Sigmoid colon (tissue), 7 donors: Measurements from ENCODE around the gene RIMS1. TPM values are rescaled to one million over a fixed set of nuclear protein-coding genes. Genes with fewer than 3 reads are reported as not detected.

Source experiments
- DNase-seq: peaks from one replicate; pipeline ENCODE4 v3.0.0-alpha.2; 2019
- H3K27ac ChIP-seq, 4 donors: fragments of 200-600 bp; sonication (generic); one replicate each; pipeline ENCODE4 v1.5.1; 2016 to 2019; ENCODE audit warnings: mild to moderate bottlenecking in 1 of 4
- H3K27me3 ChIP-seq, 3 donors: fragments of 200-600 bp; sonication (generic); one replicate each; pipeline ENCODE4 v1.5.1; 2019; ENCODE audit warnings: mild to moderate bottlenecking in 1 of 3
- H3K36me3 ChIP-seq, 4 donors: fragments of 200-600 bp; sonication (generic); one replicate each; pipeline ENCODE4 v1.5.1; 2016 to 2019
- H3K4me1 ChIP-seq, 4 donors: fragments of 200-600 bp; sonication (generic); one replicate each; pipeline ENCODE4 v1.5.1; 2017 to 2019
- H3K4me3 ChIP-seq, 4 donors: fragments of 200-600 bp; sonication (generic); one replicate each; pipeline ENCODE4 v1.5.1; 2017 to 2019; ENCODE audit warnings: mild to moderate bottlenecking in 2 of 4, moderate library complexity in 1 of 4
- H3K9me3 ChIP-seq, 4 donors: fragments of 200-600 bp in 3 of 4; sonication (generic) in 3 of 4; one replicate each; pipeline versions ENCODE4 v1.5.1 to v1.6.1; 2013 to 2019
- EP300 ChIP-seq, 4 donors: sonication (generic); formaldehyde crosslinking; IDR thresholded peaks; one replicate each; pipeline ENCODE4 v1.6.1; 2017; ENCODE audit warnings: antibody characterized with exemption in 4 of 4
- POLR2A ChIP-seq, 2 donors: fragments of 450-650 bp; IDR thresholded peaks; one replicate each; pipeline ENCODE4 v1.6.1; 2016; ENCODE audit warnings: antibody characterized with exemption in 2 of 2, mild to moderate bottlenecking in 2 of 2, moderate library complexity in 2 of 2
- POLR2AphosphoS5 ChIP-seq, 4 donors: sonication (generic); formaldehyde crosslinking; IDR thresholded peaks; one replicate each; pipeline ENCODE4 v1.6.1; 2017; ENCODE audit warnings: antibody characterized with exemption in 4 of 4
- WGBS, 2 donors: extraction: QIAGEN DNeasy Blood & Tissue Kit; methylation state at CpG; one replicate each; pipeline ENCODE4 v1.1.7; 2013; 5-methylcytosine and 5-hydroxymethylcytosine counted together
- intact Hi-C: fragments of 100-400 bp; cut with DNase I; formaldehyde crosslinking; loops from one replicate; pipeline ENCODE4 v1.15.1; 2023
- polyA plus RNA-seq, 3 donors: library from polyadenylated mRNA; stranded (reverse); fragments of 200-250 nt; gene quantifications; one replicate each; pipeline ENCODE4 v1.2.3, GENCODE V29; 2013
- total RNA-seq, 4 donors: library from RNA; depleted of rRNA; stranded (reverse); fragments of >200 nt; gene quantifications; one replicate each; pipeline ENCODE4 v1.1.0, GENCODE V29; 2016
- TF ChIP-seq, protein P1 (sequence below), 4 experiments: fragments of 450-650 bp in 3 of 4; fragments of 200-600 bp in 1 of 4; IDR thresholded peaks; one replicate each; pipeline ENCODE4 v1.5.1; 2016 to 2019; ENCODE audit warnings: antibody characterized with exemption in 4 of 4, mild to moderate bottlenecking in 3 of 4, moderate library complexity in 2 of 4
- donor health status: healthy with polysubstance abuse.
- donor health status: Bipolar disorder and iron deficiency.
- donor health status: healthy.

RIMS1 gene
- total and polyA plus RNA-seq, 7 donors = 0.77 to 7.1 (median 2.3) TPM; not detected in 2

DNA sequence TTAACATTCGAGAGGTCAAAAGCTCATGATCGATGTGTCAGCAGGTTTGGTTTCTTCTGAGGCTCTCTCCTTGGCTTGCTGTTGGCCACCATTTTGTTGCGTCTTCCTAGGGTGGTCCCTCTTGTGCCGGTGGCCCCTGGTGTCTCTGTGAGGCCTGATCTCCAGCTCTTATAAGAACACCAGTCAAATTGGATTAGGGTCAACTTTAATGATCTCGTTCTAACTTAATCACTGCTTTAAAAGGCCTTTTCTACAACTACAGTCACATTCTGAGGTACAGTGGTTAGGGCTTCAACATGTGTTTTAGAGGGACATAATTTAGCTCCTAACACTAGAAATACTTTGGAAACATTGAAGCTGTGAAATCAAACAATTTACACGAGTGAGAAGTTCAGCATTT is 494.7 kb downstream of the RIMS1 start:
- H3K9me3 ChIP-seq = no peaks in the 10 kb centered on the region
- TF ChIP-seq POLR2A (IDR thresholded peaks at IDR 0.05) = no peak
- TF ChIP-seq EP300 (IDR thresholded peaks at IDR 0.05) = no peak
- TF ChIP-seq POLR2AphosphoS5 (IDR thresholded peaks at IDR 0.05) = no peak
- TF ChIP-seq, protein P1, sequence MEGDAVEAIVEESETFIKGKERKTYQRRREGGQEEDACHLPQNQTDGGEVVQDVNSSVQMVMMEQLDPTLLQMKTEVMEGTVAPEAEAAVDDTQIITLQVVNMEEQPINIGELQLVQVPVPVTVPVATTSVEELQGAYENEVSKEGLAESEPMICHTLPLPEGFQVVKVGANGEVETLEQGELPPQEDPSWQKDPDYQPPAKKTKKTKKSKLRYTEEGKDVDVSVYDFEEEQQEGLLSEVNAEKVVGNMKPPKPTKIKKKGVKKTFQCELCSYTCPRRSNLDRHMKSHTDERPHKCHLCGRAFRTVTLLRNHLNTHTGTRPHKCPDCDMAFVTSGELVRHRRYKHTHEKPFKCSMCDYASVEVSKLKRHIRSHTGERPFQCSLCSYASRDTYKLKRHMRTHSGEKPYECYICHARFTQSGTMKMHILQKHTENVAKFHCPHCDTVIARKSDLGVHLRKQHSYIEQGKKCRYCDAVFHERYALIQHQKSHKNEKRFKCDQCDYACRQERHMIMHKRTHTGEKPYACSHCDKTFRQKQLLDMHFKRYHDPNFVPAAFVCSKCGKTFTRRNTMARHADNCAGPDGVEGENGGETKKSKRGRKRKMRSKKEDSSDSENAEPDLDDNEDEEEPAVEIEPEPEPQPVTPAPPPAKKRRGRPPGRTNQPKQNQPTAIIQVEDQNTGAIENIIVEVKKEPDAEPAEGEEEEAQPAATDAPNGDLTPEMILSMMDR (IDR thresholded peaks at IDR 0.05) = no peak
- no peaks in the 10 kb centered on the region for H3K36me3 ChIP-seq
- no peaks in the 10 kb centered on the region for H3K27me3 ChIP-seq
- 78 to 81% methylated on average over 6 of the region's 6 CpGs for WGBS, 2 donors
- no peak overlapping the region for H3K4me3 ChIP-seq
- DNase-seq = no peak
- intact Hi-C loops = no loop called here
- H3K27ac ChIP-seq = no peak overlapping the region
- no peaks in the 10 kb centered on the region for H3K4me1 ChIP-seq

DNA sequence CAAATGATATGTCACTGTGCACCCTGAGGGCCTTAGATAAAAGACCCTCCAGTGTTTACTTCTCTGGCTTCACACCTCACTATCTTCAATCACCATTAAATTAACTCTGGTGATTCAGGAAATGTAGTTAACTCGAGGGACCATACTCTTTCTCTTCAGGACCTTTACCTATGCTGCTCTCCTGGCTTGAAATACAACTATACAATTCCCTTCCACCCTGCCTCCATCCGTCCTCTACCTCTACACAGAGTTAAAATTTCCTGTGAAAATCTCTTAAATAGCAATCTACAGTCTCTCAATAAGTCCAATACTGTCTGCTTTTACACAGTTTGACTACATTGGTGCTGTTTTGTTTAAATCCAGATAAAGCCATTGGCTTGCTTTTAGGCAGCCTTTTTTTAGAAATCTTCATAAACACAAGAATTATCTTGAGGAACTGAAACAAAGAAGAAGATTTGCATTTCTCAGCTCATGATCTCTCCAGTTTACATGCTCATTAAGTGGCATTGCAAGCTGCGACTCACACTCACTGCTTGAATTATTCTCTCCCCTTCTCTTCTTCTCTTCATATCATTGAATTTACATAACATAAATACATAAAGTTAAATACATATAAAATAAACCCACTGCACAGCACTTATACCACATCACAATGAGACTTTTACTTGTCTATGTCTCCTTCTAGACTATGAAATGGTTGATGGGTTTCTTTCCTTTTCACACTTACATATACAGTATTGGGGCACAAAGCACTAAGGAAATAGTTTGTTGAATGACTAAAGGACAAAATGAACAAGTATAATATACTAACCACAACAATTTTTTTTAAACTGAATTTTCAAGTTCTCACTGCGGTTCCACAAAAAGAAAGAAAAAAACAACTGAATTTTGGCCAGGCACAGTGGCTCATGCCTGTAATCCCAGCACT is 496.5 kb downstream of the RIMS1 start:
- Histone ChIP-seq H3K36me3 (no peaks in the 10 kb centered on the region), H3K27me3 (no peaks in the 10 kb centered on the region), H3K4me3 (no peak overlapping the region), H3K4me1 (no peaks in the 10 kb centered on the region), H3K9me3 (no peaks in the 10 kb centered on the region), H3K27ac (no peak overlapping the region)
- 45 to 53% methylated on average over 4 of the region's 4 CpGs for WGBS, 2 donors
- no peak for TF ChIP-seq POLR2AphosphoS5 (IDR thresholded peaks at IDR 0.05)
- intact Hi-C loops = no loop called here
- DNase-seq = no peak

DNA sequence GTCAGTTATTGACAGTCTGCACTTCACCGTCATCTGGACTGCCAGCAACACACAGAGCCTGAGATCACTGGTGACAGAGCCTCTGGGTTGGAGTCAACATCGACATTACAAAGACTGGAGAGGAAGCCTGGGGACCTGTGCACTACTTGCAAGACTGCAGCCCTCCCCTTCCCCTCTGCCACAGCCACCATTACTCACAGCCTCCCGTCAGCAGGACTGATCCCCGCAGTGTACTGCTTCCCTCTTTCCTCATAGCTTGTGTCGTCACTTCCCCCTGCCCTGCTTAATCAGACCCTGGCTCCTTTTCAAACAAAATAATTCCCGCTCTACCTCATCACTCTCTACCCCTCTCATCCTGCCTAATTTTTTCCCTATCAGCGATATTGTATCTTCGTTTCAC is 500.0 kb downstream of the RIMS1 start:
- no peak for DNase-seq
- intact Hi-C loops = no loop called here
- Histone ChIP-seq H3K36me3 (no peaks in the 10 kb centered on the region), H3K4me3 (no peak overlapping the region), H3K9me3 (no peaks in the 10 kb centered on the region), H3K4me1 (no peaks in the 10 kb centered on the region), H3K27me3 (no peaks in the 10 kb centered on the region), H3K27ac (no peak overlapping the region)
- WGBS, 2 donors = 82 to 85% methylated on average over 8 of the region's 8 CpGs
- TF ChIP-seq POLR2A (IDR thresholded peaks at IDR 0.05) (no peak), EP300 (IDR thresholded peaks at IDR 0.05) (no peak), POLR2AphosphoS5 (IDR thresholded peaks at IDR 0.05) (no peak)
- TF ChIP-seq, protein P1 (IDR thresholded peaks at IDR 0.05) = no peak

DNA sequence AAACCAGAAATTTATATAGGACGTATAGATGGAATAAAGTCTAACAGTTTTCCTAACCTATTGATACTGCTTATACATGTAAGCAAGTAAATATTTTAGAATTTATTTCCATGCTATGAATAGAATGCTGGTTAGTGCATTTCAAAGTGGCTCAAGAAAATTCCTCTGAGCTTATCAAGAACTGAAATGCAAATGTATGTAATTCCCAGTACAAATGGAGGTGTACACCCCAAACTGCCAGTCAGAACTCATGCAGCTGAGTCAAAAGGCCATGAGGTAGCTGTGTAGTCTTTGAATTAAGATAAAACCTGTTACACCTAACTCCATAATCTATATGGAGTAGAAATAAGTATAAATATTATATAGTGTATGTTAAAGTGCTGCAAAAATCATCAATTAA is 503.3 kb downstream of the RIMS1 start:
- WGBS, 2 donors = 93 to 96% methylated on average over 1 of the region's 1 CpG
- Histone ChIP-seq H3K36me3 (no peaks in the 10 kb centered on the region), H3K9me3 (no peaks in the 10 kb centered on the region), H3K4me3 (no peak overlapping the region), H3K27me3 (no peaks in the 10 kb centered on the region), H3K27ac (no peak overlapping the region), H3K4me1 (no peaks in the 10 kb centered on the region)
- intact Hi-C loops = no loop called here
- no peak for TF ChIP-seq EP300 (IDR thresholded peaks at IDR 0.05)
- no peak for TF ChIP-seq POLR2A (IDR thresholded peaks at IDR 0.05)
- TF ChIP-seq POLR2AphosphoS5 (IDR thresholded peaks at IDR 0.05) = no peak
- TF ChIP-seq, protein P1 (IDR thresholded peaks at IDR 0.05) = no peak
- DNase-seq = no peak

DNA sequence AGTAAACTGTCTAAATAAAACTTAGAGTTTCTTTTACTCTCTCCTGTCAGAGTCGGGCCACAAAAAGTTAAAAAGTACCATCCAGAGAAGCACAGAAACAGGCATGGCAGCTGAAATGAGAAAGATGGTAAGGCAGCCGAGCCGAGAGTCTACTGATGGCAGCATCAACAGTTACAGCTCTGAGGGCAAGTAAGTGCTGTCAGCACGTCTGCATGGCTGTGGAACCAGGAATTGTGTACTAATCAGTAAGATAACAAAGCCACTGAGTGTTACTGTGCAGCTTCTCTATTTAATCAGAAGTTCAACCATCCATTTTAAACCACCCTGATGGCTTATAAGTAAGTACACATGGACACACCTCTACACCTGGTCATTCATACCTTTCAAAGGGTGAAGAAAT is 504.2 kb downstream of the RIMS1 start:
- Histone ChIP-seq H3K4me3 (no peak overlapping the region), H3K27me3 (no peaks in the 10 kb centered on the region), H3K4me1 (no peaks in the 10 kb centered on the region), H3K27ac (no peak overlapping the region), H3K9me3 (no peaks in the 10 kb centered on the region), H3K36me3 (no peaks in the 10 kb centered on the region)
- TF ChIP-seq POLR2AphosphoS5 (IDR thresholded peaks at IDR 0.05) (no peak), POLR2A (IDR thresholded peaks at IDR 0.05) (no peak), EP300 (IDR thresholded peaks at IDR 0.05) (no peak)
- TF ChIP-seq, protein P1 (IDR thresholded peaks at IDR 0.05) = no peak
- no peak for DNase-seq
- 80 to 83% methylated on average over 4 of the region's 4 CpGs for WGBS, 2 donors
- intact Hi-C loops = no loop called here
